Hepatic stellate cell (primary cell): ENCODE data around the gene IL1R2.

Source experiments
- DNase-seq: peaks from one replicate; pipeline ENCODE4 v3.0.0; 2011; ENCODE audit warnings: low spot score

The IL1R2 gene

DNA sequence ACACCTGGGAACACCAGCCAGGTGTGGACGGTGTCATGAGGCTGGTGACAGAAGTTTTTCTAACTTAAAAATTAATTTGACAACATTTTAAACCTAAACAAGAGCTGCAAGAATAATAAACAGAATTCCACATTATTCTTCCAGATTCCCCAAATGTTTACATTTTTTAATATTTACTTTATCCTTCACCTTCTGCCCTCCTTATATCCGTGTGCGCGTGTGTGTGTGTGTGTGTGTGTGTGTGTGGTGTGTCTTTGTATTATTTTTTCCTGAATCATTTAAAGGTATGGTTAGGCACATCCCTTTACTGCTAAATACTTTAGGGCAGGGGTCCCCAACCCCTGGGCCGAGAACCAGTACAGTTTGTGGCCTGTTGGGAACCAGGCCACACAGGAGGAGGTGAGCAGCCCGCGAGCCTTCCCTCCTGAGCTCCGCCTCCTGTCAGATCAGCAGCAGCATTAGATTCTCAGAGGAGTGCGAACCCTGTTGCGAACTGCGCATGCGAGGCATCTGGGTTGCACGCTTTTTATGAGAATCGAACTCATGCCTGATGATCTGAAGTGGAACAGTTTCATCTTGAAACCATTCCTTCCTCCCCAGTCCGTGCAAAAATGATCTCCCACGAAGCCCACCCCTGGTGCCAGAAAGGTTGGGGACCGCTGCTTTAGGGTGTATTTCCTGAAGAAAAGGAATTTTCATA, 16.4 kb upstream of the IL1R2 start:
- DNase-seq: no peak

DNA sequence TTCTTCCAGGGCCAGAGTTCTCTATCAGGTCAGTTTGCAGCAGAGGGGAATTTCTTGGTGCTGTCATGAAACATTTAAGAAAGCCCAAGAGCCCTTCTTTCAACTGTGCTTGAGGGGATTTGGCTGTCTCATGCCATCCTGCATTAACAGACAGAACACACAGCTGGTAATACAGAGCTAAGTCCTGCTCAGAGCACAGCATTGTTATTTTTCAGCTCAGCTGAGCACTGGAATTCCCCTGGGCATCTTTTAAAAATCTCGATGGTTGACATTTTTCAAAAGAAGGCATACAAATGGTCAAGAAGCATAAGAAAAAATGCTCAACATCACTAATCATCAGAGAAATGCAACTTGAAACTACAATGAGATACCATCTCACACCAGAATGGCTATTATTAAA, 14.9 kb upstream of the IL1R2 start:
- no peak for DNase-seq

DNA sequence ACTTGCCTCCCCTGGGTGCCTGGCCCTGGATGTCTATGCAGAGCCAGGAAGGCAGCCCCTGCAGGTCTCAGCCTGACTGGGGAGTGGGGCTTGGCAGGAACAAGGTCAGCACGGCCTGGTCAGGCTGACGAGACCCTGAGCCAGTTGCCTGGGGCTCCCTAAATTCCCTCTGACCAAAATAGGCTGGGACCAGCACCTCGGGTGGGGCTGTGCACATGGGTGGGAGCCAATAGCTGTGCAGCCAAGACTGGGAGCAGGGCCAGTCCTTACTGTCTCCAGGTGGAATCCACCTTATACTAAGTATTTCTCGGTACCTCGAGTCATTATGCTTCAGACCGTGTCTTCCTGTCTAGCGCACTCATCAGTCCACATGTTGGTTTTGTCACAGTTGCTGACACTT, 11.4 kb upstream of the IL1R2 start:
- DNase-seq: no peak

DNA sequence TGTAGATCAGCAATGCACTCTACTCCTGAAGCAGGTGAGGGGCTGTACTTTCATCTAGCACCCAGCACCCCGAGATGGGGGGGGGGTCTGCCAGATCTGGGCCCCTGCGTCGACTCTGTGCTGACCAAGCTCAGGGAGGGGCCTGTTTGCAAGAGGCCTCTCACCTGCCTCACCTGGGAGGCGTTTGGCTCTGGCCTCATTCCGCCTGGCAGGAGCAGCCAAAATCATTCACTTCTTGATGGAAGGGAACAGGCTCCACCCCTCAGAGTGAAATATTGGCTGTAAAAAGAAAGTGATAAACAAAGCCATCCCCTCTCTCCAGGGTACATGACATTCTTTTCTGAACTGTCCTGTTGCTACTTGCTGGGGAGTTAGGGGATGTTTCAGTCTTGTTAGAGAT, 10.7 kb upstream of the IL1R2 start:
- DNase-seq: no peak

DNA sequence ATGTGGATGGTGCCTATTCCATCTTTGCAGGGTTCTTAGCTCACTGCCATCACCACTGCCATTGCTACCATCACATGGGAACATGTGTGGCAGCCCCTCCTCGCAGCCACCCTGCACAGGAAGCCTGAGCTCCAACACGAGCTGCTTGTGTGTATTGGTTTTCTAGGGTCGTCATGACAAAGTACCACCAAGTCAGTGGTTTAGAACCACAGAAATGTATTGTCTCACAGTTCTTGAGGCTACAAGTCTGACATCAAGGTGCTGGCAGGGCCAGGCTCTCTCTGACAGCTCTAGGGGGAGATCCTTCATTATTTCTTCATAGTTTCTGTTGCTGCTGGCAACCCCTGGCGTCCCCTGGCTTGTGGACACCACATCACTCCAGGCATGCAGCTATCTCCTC, 10.3 kb upstream of the IL1R2 start:
- DNase-seq: no peak

DNA sequence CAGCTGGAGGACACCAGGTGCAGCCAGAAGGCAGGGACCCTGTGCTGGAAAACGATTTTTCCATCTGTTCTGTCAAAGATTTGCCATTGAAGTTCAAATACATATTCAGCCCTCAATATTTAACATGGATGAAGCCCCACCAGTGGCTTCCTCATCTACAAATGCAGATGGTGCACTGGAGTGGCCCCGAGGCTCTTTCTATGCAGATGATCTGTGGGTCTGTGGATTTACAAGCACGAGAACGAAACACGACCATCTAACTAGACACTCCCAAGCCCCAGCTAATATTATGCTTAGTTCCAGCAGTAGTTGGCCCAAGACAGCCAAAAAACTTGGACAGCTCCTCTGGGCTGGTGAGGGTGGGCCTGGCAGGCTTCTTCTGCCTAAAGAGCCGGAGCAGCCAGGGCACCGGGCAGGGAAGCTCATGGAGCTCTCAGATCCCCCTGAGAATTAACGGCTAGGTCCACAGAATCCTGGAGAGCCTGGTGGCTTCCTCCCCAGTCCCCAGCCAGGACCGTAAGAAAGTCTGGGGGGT, 9.2 kb upstream of the IL1R2 start:
- DNase-seq: no peak

DNA sequence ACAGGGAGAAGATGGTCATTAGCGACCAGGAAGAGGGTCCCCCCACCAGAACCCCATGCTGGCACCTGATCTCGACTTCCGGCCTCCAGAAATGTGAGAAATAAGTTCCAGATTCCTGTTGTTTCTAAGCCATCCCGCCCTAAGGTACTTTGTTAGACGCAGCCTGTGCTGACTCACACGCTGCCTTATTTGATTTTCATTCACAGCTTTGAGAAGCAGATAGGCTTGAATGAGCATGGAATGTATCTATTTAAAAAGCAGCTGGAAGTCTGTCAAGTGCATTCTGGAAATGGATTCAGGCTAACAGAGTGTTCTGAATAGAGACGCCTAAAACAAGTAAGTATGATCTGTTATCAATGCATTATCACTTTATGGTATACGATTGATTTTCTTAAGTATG, 8.3 kb upstream of the IL1R2 start:
- no peak for DNase-seq

DNA sequence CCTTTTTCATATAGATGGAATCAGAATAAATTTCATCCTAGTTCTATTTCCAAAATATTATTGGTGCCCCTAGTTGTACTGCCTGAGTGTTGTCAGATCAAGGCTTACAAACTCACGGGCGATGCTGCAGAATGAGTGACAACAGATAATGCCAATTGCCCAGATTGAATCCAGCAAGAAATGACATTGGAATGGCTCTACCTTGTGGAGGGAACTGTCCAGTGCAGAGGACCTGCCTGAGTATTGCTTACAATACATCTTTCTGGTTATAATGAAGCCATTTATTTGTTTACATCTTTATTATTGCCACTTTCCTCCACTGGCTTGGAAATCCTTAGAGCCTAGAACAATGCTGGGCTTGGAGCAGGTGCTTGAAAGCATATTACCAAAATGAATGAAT, 7.8 kb upstream of the IL1R2 start:
- DNase-seq: peak; percentile 37

DNA sequence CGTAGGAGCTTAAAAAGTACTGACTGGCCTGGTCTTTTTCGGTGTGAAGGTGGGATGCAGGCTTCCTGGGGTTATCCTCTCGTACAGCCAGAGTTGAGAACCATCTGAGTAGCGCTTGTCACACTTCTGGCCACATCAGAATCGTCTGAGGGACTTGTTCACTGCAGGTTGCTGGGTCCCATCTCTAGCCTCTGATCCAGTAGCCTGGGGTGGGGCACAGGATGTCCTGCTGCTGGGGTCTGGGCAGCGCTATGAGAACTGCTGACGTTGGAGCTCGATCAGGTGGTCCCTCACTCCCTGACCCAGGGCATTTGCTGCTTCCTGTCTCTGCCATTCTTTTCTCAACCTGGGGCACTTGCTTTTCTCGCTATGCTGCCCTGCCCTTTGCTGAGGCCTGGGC, 7.1 kb upstream of the IL1R2 start:
- no peak for DNase-seq

DNA sequence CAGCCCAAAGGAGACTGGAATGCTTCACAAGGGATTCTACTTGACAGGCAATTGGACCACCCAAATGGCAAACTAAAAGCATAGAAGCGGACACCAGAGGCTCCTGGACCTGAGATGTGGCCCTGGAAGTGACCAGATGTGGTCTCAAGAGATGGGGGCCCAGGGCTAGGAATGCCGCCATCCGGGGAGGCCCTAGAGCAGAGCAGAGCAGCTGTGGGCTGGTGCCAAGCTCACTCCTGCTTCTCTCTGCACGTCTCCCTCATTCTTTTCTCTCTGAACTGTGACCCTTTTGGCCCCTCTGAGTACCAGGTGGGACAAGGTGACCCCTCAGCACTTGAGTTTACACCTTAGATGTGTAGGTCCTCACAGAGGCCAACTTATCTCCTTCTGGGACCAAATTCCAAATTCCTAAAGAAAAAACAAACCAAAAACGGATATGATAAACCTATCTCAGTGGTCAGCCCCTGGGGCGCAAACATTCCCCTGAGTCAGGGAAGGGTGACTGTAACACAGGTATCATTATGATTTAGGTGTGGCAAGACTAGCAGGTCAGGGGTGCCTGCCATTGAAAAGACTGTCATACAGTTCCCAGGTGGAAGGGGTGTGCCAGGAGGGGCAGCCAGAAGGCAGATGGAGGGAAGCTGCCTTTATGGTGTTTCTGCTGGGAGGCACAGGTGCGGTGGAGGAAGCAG, 6.5 kb upstream of the IL1R2 start:
- DNase-seq: no peak

DNA sequence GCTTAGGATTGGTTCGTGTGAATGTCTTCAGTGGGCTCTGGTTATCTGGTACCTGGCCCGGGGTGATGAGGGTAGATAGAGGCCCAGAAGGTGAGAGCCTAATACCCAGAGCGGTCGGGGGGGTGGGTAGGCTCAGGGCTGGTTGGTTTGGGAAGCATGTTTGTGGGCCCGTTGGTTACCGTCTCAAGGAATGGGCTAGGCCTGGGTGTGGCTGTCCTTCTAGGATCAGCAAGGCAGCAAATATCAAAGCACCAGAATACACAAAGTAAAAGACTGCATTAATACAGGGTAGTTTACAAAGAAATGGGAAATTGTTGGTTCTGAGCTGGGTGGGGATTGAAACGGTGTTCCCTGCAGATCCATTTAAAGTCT, 6.0 kb upstream of the IL1R2 start:
- DNase-seq: no peak

DNA sequence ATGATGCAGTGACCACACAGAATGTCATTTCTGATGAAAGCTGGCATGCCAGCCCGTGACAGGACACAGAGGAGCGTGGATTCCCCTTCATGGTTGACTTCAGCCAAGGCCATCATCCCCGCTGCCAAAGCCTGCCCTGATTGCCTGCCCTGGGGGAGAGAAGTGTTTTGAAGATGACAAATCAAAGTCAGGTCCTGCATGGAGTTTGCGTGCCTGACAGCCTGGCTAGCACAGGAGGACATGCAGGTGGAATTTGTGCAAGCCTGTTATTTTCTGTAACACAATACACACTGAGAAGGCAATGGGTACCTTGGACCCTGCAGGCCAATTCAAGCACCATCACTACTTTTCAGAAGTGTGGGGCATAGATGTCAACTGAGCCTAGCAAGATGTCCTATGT, 5.4 kb upstream of the IL1R2 start:
- DNase-seq: no peak

DNA sequence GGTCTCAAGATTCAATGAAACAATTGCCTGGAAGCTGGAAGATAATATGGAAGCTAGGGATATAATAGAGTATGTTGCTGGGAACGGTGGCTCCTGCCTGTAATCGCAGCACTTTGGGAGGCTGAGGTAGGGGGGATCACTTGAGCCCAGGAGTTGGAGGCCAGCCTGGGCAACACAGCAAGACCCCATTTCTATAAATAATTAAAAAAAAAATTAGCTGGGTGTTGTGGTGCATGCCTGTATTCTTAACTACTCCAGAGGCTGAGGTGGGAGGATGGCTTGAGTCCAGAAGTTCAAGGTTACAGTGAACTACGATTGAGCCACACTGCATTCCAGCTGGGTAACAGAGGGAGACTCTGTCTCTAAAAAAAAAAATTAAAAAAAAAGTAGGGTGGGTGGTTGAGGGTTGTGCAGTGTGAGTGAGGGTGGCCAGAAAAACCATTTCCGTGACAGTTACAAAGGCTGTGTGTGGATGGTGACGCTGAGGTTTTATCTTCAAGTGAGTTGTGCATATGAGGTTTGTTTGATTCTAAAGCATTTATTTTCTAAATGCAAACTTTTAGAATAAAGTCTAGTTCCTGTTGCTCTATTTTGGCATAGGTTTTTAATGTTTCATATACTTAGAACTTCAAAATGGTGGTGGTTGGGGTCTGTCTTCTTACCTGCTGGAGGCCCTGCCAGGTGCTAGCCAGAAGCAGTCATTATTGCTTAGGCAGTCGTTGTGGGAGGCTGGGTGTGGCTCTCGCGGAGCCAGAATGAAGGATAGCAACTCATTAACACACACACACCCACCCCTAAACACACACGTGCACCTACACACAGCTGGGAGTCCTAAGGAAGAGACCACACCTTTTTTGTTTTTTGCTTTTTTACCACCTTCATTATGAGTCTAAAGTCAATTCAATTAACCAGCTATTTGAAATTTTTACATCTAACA, 4.7 kb upstream of the IL1R2 start:
- DNase-seq: no peak

DNA sequence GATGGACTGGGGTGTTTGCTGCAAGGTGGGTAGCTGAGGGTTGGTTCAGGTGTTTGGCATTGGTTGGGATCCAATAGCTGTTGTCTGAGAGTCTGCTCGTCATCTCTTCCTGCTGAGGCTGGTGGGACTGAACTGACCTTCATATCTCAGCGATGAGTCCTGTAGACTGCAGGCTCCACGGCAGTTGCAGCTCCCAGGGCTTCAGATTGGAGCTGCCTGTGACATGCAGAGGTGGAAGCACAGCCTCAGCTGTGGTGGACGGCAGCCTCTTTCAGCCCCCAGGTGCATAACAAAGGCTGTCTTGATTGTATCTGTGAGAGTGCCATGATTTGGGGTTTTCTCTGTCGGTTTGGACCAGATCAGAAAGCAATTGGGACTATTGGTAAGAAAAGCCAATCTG, 3.9 kb upstream of the IL1R2 start:
- DNase-seq: no peak

DNA sequence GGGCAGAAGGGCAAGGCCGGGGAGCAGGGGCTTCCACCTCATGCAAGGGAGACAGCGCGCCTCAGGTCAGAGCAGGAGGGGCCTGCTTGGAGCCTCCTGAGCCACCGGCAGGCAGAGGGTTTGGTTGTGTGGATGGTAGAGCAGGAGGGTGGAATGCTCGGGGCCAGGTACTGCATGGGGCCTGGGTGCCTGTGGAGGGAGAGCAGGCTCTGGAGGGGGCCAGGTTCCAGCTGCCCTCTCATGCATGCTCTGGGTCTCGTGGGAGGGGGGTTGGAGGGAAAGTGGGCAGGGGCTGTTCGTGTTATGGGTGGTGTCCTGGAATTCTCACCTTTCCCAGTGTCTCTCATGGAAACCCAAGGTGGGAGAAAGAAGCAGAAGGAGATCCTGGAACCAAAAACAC, 3.2 kb upstream of the IL1R2 start:
- DNase-seq: no peak

DNA sequence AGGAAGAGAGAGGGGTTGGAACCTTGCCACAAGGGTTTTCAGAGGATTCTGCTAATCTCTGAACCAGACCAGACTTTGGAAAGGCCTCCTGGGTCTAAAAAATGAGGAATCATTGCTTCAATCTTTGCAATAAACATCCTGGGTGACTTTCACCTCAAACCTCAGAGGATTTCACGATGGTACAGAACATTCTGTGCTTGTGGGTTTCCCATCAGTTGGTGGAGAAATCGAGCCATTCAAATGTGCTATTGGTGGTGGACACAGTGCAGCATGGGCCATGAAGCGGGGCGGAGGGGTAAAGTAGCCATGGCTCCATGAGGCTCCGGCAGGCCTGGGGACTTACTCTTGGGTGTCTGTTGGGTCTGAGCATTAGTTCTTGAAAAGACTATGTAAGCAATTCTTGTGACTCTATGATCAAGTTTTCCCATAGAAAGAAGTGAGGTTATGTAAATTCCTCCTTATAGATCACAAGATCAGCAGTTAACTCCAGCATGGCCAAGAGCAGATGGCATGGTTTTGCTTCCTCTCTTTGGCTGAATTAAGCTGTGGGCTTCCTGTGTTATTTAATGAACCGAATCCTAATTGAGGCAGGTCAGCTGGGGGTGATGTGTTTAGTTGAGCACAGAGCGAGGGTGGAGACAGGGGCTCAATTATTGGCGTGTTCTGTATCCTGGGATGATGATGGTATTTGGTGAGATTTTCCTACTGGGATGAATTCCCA, 1.9 kb upstream of the IL1R2 start:
- DNase-seq: no peak

DNA sequence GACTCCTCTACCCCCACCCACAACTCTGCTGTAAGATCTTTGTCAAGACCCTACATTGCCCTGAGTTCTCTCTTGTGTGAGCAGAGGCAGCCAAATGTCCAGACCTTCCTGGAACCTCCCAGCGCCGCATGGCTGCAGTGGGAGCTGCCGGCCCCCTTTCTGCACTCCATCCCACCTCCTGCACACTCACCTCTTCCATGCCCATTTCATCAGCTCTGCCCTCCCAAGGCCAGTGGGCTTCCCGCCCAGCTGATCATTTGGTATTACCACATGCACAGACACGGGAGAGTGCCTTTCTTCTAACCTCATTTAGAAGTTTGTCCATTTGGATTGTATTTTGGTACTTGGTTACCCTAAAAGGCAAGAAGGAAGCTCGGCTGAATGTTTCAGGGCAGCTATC, 2.0 kb downstream of the IL1R2 start:
- DNase-seq: no peak

DNA sequence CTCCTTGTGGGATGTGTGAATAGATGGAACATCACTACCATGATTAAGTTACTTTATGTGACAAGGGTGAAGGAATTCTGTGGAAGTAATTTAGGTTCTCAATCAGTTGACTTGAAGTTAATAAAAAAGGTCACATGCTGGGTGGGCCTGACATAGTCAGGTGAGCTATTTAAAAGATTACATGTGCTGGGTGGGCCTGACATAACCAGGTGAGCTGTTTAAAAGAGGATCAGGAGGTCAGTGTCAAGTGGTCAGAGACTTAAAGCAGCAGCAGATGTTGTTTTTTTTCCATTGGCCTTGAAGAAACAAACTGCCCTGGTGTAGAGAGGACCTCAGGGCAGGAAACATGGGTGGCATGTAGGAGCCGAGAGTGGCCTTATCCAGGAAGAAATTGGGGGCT, 3.3 kb downstream of the IL1R2 start:
- no peak for DNase-seq

DNA sequence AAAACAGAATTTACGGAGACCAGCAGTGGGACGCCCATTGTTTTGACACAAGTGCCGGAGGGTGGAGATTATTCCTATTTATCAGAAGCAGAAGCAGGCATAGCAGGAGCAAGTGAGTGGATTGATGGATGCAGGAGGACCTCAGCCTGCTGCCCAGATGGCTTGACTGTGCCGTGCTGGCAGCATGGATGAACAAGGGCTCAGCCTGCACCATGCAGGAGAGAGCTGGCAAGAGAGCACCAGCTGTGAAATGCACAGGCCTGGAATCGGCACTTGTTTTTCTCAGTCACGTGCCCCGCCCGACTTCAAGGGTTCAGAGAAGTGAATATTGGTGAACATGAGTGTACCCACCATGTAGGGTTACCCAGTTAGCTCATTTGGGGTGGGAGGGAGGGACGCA, 4.0 kb downstream of the IL1R2 start:
- DNase-seq: no peak

DNA sequence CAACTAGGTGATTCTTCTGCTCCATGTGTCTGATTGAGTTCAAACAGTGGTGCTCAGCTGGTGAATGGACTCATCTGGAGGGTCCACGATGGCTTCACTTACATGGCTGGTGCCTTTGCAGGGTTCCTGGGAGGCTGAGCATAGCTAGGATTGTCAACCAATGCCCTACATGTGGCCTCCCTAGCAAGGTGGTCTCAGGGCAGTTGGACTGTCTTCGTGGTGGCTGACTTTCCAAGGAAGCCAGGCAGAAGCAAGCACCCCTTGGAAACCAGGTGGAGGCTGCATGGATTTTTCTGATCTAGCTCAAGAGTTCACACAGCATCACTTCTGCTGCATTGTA, 6.8 kb downstream of the IL1R2 start:
- DNase-seq: no peak

DNA sequence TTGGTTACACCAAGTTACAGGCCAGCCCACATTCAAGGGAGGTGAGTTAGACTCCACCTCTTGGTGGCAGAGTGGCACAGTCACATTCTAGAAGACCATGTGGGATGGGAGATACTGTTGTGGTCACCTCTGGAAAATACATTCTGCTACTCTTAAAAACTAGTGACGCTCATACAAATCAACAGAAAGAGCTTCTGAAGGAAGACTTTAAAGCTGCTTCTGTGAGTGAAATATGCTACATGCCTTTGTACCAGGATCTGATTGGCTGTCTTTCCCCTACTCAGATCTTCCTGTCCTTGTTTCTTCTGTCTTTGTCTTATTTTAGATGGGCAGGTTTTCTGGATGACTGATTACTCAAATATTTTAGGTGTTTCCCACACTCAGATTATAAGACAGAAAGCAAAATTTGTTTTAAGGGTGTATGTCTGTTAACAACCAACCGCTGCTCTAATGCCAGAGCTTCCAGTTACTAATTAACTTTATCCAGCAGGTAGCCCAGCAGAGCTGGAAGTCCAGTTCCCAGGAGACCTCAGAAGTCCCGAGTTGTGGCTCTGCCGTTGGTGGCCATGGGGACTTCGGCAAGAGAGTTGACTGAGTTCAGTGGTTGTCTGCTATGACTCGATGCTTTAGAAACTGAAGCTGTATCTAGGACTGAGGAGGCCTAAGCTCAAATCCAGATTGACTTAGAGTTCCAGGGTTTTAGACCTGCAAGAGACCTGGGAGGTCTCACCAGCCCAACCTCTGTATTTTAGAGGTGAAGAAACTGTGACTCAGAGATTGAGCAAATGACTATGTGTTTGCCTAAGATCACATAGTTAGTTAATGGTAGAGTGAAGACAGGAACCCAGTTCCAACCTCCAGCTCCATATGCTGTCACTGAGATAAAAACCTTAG, 7.4 kb downstream of the IL1R2 start:
- DNase-seq: no peak
